A375 (cell line): Measurements from ENCODE around the gene CCDC18. TPM values are rescaled to one million over a fixed set of nuclear protein-coding genes. Genes with fewer than 3 reads are reported as not detected.

Experiments used
- small RNA-seq: library from RNA; depleted of rRNA; stranded (forward); fragments of <200 nt; gene quantifications from one replicate; pipeline ENCODE3, GENCODE V24; 2014
- total RNA-seq: library from RNA; depleted of rRNA; stranded (reverse); fragments of >200 nt; shearing (Covaris generic); gene quantifications from 2 replicates; pipeline ENCODE4 v1.2.3, GENCODE V29; 2014; rRNA removed

The CCDC18 gene
- total RNA-seq: 6.3 and 6.8 TPM in 2 replicates

GRCh38 chr1:93180723-93181613 lies at the start of gene CCDC18:
CCDC18 (plus strand) TSS chr1:93180724; CDS start chr1:93183362, 2,638 bp downstream.

GRCh38 chr1:93179886-93180722 lies 420 bp upstream of the CCDC18 start, which contains the start of gene TMED5:
TMED5 (minus strand) TSS chr1:93180413; CDS start chr1:93180242, 171 bp downstream.

Small RNA genes within 50 kb of the gene (small RNA-seq; reads per million reads assigned to genes)
- gene AC126124.1 (not detected), gene AL139421.1 (not detected)

Other genes starting within 250 kb of the CCDC18 start
- gene DIPK1A, start 219.3 kb upstream of the CCDC18 start, total RNA-seq: 0.66 and 0.68 TPM in 2 replicates
- 13.4 and 20.2 TPM in 2 replicates for gene MTF2, start 101.4 kb upstream of the CCDC18 start, total RNA-seq
- gene TMED5, start 311 bp upstream of the CCDC18 start, total RNA-seq: 39.4 and 46.3 TPM in 2 replicates
- 29.3 and 42.8 TPM in 2 replicates for gene DR1, start 165.2 kb downstream of the CCDC18 start, total RNA-seq